ENCODE measurements around the gene SMARCC2. TPM values are rescaled to one million over a fixed set of nuclear protein-coding genes. Genes with fewer than 3 reads are reported as not detected.
A peak's percentile ranks its signal among the peaks of the same experiment; 100 is the strongest.

The SMARCC2 gene
- total and polyA plus RNA-seq, 2 of the 13 experiments (the other 11 are each of a cell fraction or from before 2014, with no cell fraction given): 21.3 to 24.1 TPM

DNA sequence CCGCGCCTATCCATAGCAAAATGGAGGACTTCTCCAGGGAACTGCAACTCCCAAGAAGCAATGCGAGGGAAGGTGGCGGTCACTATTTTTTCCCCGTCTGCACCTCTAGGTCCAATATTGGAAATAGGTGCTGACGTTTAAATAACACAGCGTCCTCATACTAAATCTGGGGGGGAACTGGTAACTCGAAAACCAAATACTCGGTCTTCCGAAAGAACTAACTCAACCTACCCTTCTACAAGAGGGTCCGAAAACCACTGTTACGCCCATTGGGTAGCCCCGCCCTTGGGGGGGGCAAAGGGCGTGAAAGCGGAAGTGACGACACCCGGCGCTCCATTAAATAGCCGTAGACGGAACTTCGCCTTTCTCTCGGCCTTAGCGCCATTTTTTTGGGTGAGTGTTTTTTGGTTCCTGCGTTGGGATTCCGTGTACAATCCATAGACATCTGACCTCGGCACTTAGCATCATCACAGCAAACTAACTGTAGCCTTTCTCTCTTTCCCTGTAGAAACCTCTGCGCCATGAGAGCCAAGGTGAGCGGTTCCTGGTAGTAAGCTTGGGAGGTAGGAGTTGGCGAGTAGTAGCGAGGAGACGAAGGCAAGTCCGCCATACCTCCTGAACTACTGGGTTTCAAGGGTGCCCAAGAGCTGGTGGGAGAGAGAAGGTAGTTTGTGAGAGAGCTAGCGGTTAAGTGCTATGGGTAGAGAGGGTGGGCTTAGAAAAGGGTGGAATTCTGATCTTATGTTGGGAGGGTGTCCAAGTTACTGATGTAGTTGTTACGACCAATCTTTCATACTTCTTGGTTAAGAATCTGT lies 72.8 kb downstream of the SMARCC2 start, which contains the start of gene RPL41 (continued):
- TF ChIP-seq, protein P1, sequence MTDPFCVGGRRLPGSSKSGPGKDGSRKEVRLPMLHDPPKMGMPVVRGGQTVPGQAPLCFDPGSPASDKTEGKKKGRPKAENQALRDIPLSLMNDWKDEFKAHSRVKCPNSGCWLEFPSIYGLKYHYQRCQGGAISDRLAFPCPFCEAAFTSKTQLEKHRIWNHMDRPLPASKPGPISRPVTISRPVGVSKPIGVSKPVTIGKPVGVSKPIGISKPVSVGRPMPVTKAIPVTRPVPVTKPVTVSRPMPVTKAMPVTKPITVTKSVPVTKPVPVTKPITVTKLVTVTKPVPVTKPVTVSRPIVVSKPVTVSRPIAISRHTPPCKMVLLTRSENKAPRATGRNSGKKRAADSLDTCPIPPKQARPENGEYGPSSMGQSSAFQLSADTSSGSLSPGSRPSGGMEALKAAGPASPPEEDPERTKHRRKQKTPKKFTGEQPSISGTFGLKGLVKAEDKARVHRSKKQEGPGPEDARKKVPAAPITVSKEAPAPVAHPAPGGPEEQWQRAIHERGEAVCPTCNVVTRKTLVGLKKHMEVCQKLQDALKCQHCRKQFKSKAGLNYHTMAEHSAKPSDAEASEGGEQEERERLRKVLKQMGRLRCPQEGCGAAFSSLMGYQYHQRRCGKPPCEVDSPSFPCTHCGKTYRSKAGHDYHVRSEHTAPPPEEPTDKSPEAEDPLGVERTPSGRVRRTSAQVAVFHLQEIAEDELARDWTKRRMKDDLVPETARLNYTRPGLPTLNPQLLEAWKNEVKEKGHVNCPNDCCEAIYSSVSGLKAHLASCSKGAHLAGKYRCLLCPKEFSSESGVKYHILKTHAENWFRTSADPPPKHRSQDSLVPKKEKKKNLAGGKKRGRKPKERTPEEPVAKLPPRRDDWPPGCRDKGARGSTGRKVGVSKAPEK (CRISPR knock-in tag; IDR thresholded peaks at IDR 0.05; ENCODE audit: borderline replicate concordance): no peak
- TF ChIP-seq, protein P2, sequence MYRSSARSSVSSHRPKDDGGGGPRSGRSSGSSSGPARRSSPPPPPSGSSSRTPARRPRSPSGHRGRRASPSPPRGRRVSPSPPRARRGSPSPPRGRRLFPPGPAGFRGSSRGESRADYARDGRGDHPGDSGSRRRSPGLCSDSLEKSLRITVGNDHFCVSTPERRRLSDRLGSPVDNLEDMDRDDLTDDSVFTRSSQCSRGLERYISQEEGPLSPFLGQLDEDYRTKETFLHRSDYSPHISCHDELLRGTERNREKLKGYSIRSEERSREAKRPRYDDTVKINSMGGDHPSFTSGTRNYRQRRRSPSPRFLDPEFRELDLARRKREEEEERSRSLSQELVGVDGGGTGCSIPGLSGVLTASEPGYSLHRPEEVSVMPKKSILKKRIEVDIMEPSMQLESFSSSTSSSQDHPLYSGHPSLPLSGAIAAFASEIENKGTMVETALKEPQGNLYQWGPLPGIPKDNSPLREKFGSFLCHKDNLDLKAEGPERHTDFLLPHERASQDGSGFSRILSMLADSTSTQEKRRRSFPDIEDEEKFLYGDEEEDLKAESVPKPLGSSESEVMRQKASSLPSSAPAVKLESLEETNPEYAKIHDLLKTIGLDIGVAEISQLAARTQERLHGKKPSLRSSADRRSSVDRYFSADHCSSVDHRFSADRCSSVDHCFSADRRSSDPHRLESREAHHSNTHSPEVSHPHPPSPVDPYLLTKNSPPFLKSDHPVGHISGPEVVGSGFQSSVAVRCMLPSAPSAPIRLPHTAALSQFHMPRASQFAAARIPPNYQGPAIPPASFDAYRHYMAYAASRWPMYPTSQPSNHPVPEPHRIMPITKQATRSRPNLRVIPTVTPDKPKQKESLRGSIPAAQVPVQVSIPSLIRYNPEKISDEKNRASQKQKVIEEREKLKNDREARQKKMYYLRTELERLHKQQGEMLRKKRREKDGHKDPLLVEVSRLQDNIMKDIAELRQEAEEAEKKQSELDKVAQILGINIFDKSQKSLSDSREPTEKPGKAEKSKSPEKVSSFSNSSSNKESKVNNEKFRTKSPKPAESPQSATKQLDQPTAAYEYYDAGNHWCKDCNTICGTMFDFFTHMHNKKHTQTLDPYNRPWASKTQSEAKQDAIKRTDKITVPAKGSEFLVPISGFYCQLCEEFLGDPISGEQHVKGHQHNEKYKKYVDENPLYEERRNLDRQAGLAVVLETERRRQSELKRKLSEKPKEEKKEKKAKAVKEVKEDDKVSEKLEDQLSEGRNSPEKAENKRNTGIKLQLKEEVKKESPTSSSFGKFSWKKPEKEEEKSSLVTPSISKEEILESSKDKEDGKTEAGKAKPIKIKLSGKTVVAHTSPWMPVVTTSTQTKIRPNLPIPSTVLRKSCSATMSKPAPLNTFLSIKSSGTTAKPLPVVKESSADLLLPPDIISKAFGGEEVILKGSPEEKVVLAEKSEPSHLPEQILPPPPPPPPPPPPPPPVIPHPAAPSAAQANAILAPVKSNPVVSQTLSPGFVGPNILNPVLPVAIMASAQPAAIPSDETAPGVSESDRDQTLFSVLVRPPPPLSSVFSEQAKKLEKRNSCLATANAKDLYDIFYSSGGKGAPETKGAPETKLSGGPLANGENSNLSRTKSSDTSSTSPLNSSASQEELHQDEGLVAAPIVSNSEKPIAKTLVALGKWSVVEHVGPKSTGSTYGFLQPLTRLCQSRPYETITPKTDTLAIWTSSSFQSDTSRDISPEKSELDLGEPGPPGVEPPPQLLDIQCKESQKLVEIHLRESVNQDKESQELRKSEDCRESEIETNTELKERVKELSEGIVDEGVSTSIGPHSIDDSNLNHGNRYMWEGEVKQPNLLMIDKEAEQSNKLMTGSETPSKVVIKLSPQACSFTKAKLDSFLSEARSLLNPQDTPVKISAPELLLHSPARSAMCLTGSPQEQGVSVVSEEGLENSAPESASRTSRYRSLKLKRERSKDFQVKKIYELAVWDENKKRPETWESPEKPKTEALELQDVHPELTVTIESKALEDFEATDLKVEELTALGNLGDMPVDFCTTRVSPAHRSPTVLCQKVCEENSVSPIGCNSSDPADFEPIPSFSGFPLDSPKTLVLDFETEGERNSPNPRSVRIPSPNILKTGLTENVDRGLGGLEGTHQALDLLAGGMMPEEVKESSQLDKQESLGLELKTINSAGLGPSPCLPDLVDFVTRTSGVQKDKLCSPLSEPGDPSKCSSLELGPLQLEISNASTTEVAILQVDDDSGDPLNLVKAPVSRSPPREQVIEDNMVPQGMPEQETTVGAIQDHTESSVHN (CRISPR knock-in tag; IDR thresholded peaks at IDR 0.05): peak; percentile 87; the same call in 1 of the 2 replicates
- no peak for TF ChIP-seq RELA (CRISPR knock-in tag; IDR thresholded peaks at IDR 0.05)
- peak; percentile 78; the same call in 1 of the 2 replicates for TF ChIP-seq TBX3 (IDR thresholded peaks at IDR 0.05; ENCODE audit: borderline replicate concordance)
- TF ChIP-seq ARHGAP35 (CRISPR knock-in tag; IDR thresholded peaks at IDR 0.05; ENCODE audit: borderline replicate concordance): no peak
- peak; percentile 46; the same call in 1 of the 2 replicates for TF ChIP-seq TBX2 (CRISPR knock-in tag; IDR thresholded peaks at IDR 0.05; ENCODE audit: borderline replicate concordance)
- TF ChIP-seq ZNF17 (CRISPR knock-in tag; IDR thresholded peaks at IDR 0.05): no peak
- TF ChIP-seq, protein P3, sequence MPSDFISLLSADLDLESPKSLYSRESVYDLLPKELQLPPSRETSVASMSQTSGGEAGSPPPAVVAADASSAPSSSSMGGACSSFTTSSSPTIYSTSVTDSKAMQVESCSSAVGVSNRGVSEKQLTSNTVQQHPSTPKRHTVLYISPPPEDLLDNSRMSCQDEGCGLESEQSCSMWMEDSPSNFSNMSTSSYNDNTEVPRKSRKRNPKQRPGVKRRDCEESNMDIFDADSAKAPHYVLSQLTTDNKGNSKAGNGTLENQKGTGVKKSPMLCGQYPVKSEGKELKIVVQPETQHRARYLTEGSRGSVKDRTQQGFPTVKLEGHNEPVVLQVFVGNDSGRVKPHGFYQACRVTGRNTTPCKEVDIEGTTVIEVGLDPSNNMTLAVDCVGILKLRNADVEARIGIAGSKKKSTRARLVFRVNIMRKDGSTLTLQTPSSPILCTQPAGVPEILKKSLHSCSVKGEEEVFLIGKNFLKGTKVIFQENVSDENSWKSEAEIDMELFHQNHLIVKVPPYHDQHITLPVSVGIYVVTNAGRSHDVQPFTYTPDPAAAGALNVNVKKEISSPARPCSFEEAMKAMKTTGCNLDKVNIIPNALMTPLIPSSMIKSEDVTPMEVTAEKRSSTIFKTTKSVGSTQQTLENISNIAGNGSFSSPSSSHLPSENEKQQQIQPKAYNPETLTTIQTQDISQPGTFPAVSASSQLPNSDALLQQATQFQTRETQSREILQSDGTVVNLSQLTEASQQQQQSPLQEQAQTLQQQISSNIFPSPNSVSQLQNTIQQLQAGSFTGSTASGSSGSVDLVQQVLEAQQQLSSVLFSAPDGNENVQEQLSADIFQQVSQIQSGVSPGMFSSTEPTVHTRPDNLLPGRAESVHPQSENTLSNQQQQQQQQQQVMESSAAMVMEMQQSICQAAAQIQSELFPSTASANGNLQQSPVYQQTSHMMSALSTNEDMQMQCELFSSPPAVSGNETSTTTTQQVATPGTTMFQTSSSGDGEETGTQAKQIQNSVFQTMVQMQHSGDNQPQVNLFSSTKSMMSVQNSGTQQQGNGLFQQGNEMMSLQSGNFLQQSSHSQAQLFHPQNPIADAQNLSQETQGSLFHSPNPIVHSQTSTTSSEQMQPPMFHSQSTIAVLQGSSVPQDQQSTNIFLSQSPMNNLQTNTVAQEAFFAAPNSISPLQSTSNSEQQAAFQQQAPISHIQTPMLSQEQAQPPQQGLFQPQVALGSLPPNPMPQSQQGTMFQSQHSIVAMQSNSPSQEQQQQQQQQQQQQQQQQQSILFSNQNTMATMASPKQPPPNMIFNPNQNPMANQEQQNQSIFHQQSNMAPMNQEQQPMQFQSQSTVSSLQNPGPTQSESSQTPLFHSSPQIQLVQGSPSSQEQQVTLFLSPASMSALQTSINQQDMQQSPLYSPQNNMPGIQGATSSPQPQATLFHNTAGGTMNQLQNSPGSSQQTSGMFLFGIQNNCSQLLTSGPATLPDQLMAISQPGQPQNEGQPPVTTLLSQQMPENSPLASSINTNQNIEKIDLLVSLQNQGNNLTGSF (CRISPR knock-in tag; IDR thresholded peaks at IDR 0.05): 0 out of 2 replicates have a peak, but pooled peaks have one; percentile 68
- TF ChIP-seq ZSCAN29 (CRISPR knock-in tag; conservative IDR thresholded peaks at IDR 0.05): no peak
- no peak for TF ChIP-seq ZNF709 (CRISPR knock-in tag; IDR thresholded peaks at IDR 0.05)
